Measurements from ENCODE around the gene AR.

The AR gene

DNA sequence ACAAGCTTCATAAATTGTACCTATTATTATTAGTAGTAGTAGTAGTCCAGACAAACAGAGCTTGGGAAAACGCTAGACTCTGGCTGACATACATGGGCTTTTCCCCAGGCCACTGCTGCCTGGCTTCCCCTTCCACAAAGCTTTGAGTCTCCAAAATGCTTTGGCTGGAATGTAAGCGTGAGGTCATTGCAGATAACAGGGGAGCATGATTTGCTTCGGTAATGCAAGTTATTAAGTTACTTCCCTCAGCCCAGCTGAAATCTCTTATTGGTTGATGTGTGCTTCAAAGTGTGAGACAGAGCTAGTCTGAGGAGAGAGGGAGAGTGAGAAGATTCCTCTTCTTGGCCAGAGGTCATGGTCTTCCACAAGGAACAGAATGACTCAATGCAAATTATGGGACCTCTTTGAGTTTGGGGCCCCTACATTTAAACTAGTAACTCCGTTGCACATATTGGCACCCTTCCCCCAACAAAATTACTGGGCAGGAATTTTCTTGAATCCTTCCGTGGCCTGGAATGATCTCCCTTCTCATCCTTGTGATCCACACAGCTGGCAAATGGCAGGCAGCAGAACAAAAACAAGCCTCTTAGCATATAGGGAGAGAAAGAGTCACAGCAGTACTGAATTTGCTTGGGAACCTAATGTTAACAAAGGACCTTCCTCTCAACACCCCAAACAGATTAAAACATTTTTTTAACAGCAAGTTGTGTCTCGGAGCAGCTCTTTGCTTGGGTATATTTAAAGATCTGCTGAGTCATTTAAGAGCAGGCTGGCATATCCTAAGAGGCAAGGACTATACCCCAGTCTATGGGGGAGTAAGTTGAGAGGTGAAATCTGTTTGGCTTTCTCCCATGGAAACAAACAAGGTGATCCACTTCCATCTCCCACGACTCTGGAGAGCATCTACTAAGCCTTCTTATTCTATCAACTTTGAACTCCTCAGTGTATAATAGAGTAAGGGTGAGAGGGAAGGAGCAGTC lies 19.9 kb downstream of the AR start:
- DNase-seq (ENCODE audit: low read depth), result no peak
- TF ChIP-seq, protein P1, sequence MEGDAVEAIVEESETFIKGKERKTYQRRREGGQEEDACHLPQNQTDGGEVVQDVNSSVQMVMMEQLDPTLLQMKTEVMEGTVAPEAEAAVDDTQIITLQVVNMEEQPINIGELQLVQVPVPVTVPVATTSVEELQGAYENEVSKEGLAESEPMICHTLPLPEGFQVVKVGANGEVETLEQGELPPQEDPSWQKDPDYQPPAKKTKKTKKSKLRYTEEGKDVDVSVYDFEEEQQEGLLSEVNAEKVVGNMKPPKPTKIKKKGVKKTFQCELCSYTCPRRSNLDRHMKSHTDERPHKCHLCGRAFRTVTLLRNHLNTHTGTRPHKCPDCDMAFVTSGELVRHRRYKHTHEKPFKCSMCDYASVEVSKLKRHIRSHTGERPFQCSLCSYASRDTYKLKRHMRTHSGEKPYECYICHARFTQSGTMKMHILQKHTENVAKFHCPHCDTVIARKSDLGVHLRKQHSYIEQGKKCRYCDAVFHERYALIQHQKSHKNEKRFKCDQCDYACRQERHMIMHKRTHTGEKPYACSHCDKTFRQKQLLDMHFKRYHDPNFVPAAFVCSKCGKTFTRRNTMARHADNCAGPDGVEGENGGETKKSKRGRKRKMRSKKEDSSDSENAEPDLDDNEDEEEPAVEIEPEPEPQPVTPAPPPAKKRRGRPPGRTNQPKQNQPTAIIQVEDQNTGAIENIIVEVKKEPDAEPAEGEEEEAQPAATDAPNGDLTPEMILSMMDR (IDR thresholded peaks at IDR 0.05; ENCODE audit: low read depth, low read length, missing control alignments), result no peak
- no peak overlapping the region for H3K4me3 ChIP-seq (ENCODE audit: low read depth, low read length)

DNA sequence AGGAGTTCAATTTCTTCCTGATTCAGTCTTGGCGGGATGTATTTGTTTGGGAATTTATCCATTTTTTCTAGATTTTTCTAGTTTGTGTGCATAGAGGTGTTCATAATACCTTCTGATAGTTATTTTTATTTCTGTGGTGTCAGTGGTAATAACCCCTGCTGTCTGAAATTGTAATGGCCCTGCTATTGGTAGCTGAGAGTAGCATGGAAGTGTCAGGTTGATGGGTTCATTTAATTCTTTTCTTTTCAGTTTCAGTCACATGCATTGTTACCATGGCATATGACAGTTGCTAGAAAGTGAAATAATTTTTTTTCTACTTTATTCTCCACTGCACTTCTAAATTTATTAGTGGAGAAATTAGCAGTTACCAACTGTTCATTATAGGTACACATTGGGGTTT lies 20.7 kb downstream of the AR start:
- DNase-seq (ENCODE audit: low read depth), result no peak
- H3K4me3 ChIP-seq (ENCODE audit: low read depth, low read length), result no peak overlapping the region
- TF ChIP-seq, protein P1 (IDR thresholded peaks at IDR 0.05; ENCODE audit: low read depth, low read length, missing control alignments), result no peak

DNA sequence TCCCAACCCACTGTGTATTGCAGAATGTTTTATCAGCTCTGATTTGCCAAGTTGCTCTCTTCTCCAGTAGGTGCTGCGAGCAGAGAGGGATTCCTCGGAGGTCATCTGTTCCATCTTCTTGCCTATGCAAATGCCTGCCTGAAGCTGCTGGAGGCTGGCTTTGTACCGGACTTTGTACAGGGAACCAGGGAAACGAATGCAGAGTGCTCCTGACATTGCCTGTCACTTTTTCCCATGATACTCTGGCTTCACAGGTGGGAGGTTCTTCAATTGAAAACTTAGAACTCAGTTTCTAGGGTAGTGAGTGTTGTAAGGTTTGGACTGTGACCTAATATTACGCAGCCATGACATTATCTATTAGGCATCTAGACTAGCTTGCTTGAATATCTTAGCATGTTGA lies 24.9 kb downstream of the AR start:
- no peak for DNase-seq (ENCODE audit: low read depth)
- H3K4me3 ChIP-seq (ENCODE audit: low read depth, low read length), result no peak overlapping the region
- TF ChIP-seq, protein P1 (IDR thresholded peaks at IDR 0.05; ENCODE audit: low read depth, low read length, missing control alignments), result no peak

DNA sequence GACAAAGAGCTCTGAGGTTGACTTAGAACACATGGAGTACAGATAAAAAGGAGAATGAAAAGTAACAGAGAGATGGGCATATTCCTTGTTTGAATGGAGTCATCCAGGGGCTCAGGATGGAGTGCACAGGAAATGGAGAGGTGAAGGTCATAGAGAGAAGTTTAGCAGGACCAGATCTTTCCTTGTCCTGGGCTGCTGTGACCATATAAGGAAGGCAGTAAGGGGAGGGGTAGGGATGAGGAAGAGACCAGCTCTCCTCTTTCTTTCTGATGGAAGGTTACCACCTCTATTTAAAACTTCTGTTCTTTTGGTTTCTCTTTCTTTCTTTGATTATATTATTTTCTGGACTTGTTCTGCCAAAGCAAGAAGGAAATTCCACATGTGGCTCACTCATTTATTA lies 27.0 kb downstream of the AR start:
- no peak overlapping the region for H3K4me3 ChIP-seq (ENCODE audit: low read depth, low read length)
- DNase-seq (ENCODE audit: low read depth), result no peak
- TF ChIP-seq, protein P1 (IDR thresholded peaks at IDR 0.05; ENCODE audit: low read depth, low read length, missing control alignments), result no peak

DNA sequence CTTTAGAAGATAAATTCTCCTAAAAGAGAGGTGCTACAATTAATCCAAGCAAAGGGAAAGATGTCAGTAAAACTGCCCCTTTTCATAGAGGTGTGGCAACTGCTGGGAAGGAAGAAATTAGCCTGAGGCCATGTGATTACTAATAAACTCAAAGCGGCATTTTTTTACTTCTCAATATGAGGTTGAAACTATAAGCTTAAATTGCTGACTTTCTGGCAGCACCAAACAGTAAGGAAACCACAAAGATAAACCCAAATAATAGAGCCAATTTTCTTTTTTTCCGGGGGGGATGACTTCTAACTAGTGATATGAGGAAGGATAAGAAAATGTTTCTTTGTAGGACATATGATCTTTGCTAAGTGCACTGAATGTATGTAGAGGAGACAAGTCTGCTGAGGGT lies 30.9 kb downstream of the AR start:
- H3K4me3 ChIP-seq (ENCODE audit: low read depth, low read length), result no peak overlapping the region
- TF ChIP-seq, protein P1 (IDR thresholded peaks at IDR 0.05; ENCODE audit: low read depth, low read length, missing control alignments), result no peak
- no peak for DNase-seq (ENCODE audit: low read depth)

DNA sequence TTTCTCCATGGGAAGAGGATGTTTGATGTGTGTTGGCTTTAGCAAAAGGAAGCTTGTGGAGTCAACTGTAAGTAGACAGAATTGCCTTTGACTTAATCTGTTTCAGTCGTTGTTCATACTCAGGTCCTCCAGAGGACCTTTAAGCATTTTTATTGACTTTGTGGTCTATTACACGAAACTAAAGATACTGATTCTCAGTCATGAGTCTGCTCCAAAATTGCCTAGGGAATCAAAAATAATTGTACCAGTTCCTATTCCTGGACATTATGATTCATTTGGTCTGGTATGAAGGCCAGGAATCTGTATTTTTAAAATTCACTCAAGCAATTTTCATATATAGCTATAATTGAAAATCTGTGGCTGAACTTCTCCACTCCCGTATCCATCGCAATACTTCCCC lies 38.6 kb downstream of the AR start:
- TF ChIP-seq, protein P1 (IDR thresholded peaks at IDR 0.05; ENCODE audit: low read depth, low read length, missing control alignments), result no peak
- no peak overlapping the region for H3K4me3 ChIP-seq (ENCODE audit: low read depth, low read length)
- no peak for DNase-seq (ENCODE audit: low read depth)

DNA sequence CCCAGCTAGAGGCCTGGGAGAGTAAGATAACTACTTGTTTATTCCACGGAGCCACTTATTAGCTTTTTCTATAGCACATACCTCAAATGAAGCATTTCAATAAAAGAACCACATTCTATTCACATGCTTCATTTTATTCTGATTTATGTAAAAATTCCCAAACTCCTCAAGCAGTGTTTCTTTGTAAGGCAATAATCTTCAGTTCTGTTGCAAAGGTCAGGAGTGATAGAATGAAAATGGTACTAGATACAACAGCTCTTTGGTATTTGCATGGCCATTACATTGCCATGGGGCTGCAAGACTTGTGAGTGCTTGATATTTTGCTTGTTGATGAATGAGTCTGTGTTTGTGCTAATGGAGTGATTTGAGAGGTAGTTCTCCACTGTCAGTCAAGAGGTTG lies 39.4 kb downstream of the AR start:
- H3K4me3 ChIP-seq (ENCODE audit: low read depth, low read length), result no peak overlapping the region
- DNase-seq (ENCODE audit: low read depth), result no peak
- TF ChIP-seq, protein P1 (IDR thresholded peaks at IDR 0.05; ENCODE audit: low read depth, low read length, missing control alignments), result no peak
